Endothelial cell of umbilical vein (primary cell): ENCODE data around the gene PGR. TPM values are rescaled to one million over a fixed set of nuclear protein-coding genes. Genes with fewer than 3 reads are reported as not detected.

ENCODE experiments used
- BruUV-seq: library from RNA; stranded (reverse); fragments of 400-500 nt; replicated peaks from 2 replicates; lab custom pipeline; 2021; lab: Mats Ljungman, UMichigan
- CTCF ChIA-PET: fragments of 300-600, 350-600 bp; sonication (Branson Sonifier 250); formaldehyde crosslinking; loops from one replicate; lab custom pipeline; 2021; ENCODE audit warnings: antibody characterized with exemption, inconsistent platforms; lab: Charles Lee
- POLR2A ChIA-PET: fragments of 300-600, 350-600 bp; sonication (Branson Sonifier 250); formaldehyde crosslinking; loops from one replicate; lab custom pipeline; 2021; ENCODE audit warnings: antibody characterized with exemption, inconsistent platforms; lab: Charles Lee
- DNase-seq: peaks from one replicate; pipeline ENCODE4 v3.0.0-alpha.2; 2011; ENCODE audit warnings: low read depth, low spot score
- FAIRE-seq: peaks from 2 replicates; lab custom pipeline; 2011; peaks lifted over from hg19 to GRCh38; lab: Jason Lieb, UNC
- H2AFZ ChIP-seq: 2 replicates; pipeline ENCODE4 v1.6.0; 2012; ENCODE audit warnings: low read depth, low read length, control low read depth, inconsistent platforms
- H3K27ac ChIP-seq: 2 replicates; pipeline ENCODE4 v1.5.1; 2011; ENCODE audit warnings: low read depth, mild to moderate bottlenecking, control low read depth, low read length, moderate library complexity; ENCODE audit not compliant: insufficient read depth
- H3K27me3 ChIP-seq, 2 experiments: 2 replicates each; pipeline versions ENCODE4 v1.6.0 to v1.6.1; 2011; ENCODE audit warnings: low read length in 2 of 2, mixed read lengths in 1 of 2; ENCODE audit not compliant: control insufficient read depth in 2 of 2, insufficient read depth in 2 of 2
- H3K36me3 ChIP-seq, 2 experiments: 2 replicates in 1 of 2; 3 replicates in 1 of 2; pipeline ENCODE4 v1.5.1; 2011; ENCODE audit warnings: low read length in 2 of 2, mild to moderate bottlenecking in 1 of 2, moderate library complexity in 1 of 2; ENCODE audit not compliant: control insufficient read depth in 2 of 2, insufficient read depth in 2 of 2; ENCODE audit errors: extremely low read depth in 1 of 2
- H3K4me1 ChIP-seq: 3 replicates; pipeline ENCODE4 v1.5.1; 2011; ENCODE audit warnings: mild to moderate bottlenecking, low read length; ENCODE audit not compliant: control insufficient read depth, insufficient read depth; ENCODE audit errors: extremely low read depth
- H3K4me2 ChIP-seq: 2 replicates; pipeline ENCODE4 v1.6.1; 2011; ENCODE audit warnings: low read length, control low read depth, mixed read lengths; ENCODE audit not compliant: insufficient read depth
- H3K4me3 ChIP-seq, 3 experiments: fragments of 200-600 bp in 1 of 3; sonication (generic), shearing (Covaris generic) in 1 of 3; replicated peaks in 1 of 3; 2 replicates each; pipeline ENCODE4 v1.5.1; 2011 to 2016; ENCODE audit warnings: control low read depth in 3 of 3, low read length in 3 of 3, mild to moderate bottlenecking in 2 of 3, inconsistent platforms in 1 of 3, low read depth in 1 of 3, moderate library complexity in 1 of 3; ENCODE audit not compliant: insufficient read depth in 1 of 3
- H3K79me2 ChIP-seq: 2 replicates; pipeline ENCODE4 v1.6.0; 2012; ENCODE audit warnings: low read length, inconsistent platforms; ENCODE audit not compliant: control insufficient read depth, insufficient read depth
- H3K9ac ChIP-seq: replicated peaks from 2 replicates; pipeline ENCODE3; 2011; ENCODE audit warnings: low read length, control low read depth; ENCODE audit not compliant: insufficient read depth; ENCODE audit errors: extremely low read depth
- H3K9me1 ChIP-seq: replicated peaks from 3 replicates; pipeline ENCODE4 v1.6.0; 2011; ENCODE audit warnings: mild to moderate bottlenecking, low read length; ENCODE audit not compliant: control insufficient read depth, insufficient read depth; ENCODE audit errors: extremely low read depth
- H3K9me3 ChIP-seq: replicated peaks from 2 replicates; pipeline ENCODE4 v1.5.1; 2012; ENCODE audit warnings: low read length, inconsistent platforms; ENCODE audit not compliant: control insufficient read depth, insufficient read depth
- H4K20me1 ChIP-seq: replicated peaks from 2 replicates; pipeline ENCODE3; 2011; ENCODE audit warnings: mild to moderate bottlenecking, low read length; ENCODE audit not compliant: control insufficient read depth, insufficient read depth; ENCODE audit errors: extremely low read depth
- EZH2 ChIP-seq: IDR thresholded peaks from 2 replicates; pipeline ENCODE4 v1.6.1; 2012; ENCODE audit warnings: borderline replicate concordance, low read depth, mild to moderate bottlenecking, moderate library complexity, low read length, inconsistent platforms; ENCODE audit not compliant: severe bottlenecking
- FOS ChIP-seq: IDR thresholded peaks from 2 replicates; pipeline ENCODE4 v1.6.1; 2011; ENCODE audit warnings: mild to moderate bottlenecking, low read length, moderate library complexity, borderline replicate concordance; ENCODE audit not compliant: insufficient read depth
- GATA2 ChIP-seq: IDR thresholded peaks from 2 replicates; pipeline ENCODE4 v1.7.0; 2011; ENCODE audit warnings: low read depth, mild to moderate bottlenecking, moderate library complexity, mixed read lengths, low read length; ENCODE audit not compliant: insufficient read length, insufficient read depth
- JUN ChIP-seq: IDR thresholded peaks from 2 replicates; pipeline ENCODE4 v1.6.1; 2011; ENCODE audit warnings: borderline replicate concordance, low read depth; ENCODE audit not compliant: insufficient read length, insufficient read depth
- MYC ChIP-seq: IDR thresholded peaks from one replicate; pipeline ENCODE4 v1.6.1; 2011; ENCODE audit warnings: mild to moderate bottlenecking, low read depth, low read length
- POLR2A ChIP-seq: IDR thresholded peaks from 2 replicates; pipeline ENCODE4 v1.6.1; 2012; ENCODE audit warnings: low read depth, mild to moderate bottlenecking, control low read depth, low read length
- POLR2AphosphoS5 ChIP-seq: IDR thresholded peaks from 2 replicates; pipeline ENCODE4 v1.6.1; 2012; ENCODE audit warnings: low read depth, mild to moderate bottlenecking, control low read depth, low read length, moderate library complexity; ENCODE audit not compliant: insufficient read depth
- dilution Hi-C: fragments of 300-500 bp; cut with MboI; formaldehyde crosslinking; loops from one replicate; pipeline ENCODE4 v1.15.0; 2019; ENCODE audit warnings: low sequenced_read_pairs; ENCODE audit not compliant: extremely low pct_ligation_motif_present
- intact Hi-C: fragments of 100-400 bp; cut with micrococcal nuclease; formaldehyde crosslinking; loops from one replicate; pipeline ENCODE4 v1.10.0; 2022
- polyA plus RNA-seq, 4 experiments: library from polyadenylated mRNA; depleted of rRNA in 3 of 4; stranded (reverse) in 3 of 4; unstranded in 1 of 4; fragments of >200 nt; gene quantifications; 2 replicates each; pipeline versions ENCODE4 v1.2.1 to v1.2.3, GENCODE V29; 2011 to 2012; ENCODE audit warnings: missing spikeins in 1 of 4
- total RNA-seq: library from RNA; stranded (reverse); gene quantifications from 2 replicates; pipeline ENCODE4 v1.2.3, GENCODE V29; 2021
- TF ChIP-seq, protein P1 (sequence below), 2 donors: IDR thresholded peaks; 1 replicate in 1 of 2; 2 replicates in 1 of 2; pipeline ENCODE4 v1.5.1; 2011; ENCODE audit warnings: low read length in 2 of 2, mild to moderate bottlenecking in 2 of 2, moderate library complexity in 2 of 2, control low read depth in 1 of 2, inconsistent platforms in 1 of 2, low read depth in 1 of 2; ENCODE audit not compliant: insufficient read depth in 1 of 2; ENCODE audit errors: extremely low read depth in 1 of 2
- TF ChIP-seq, protein P2 (sequence below): IDR thresholded peaks from 2 replicates; pipeline ENCODE4 v1.6.1; 2011; ENCODE audit not compliant: insufficient read depth, insufficient read length

PGR gene
- total and polyA plus RNA-seq, 2 donors (not counting 3 experiments of a cell fraction or from before 2014, with no cell fraction given) = not detected

DNA sequence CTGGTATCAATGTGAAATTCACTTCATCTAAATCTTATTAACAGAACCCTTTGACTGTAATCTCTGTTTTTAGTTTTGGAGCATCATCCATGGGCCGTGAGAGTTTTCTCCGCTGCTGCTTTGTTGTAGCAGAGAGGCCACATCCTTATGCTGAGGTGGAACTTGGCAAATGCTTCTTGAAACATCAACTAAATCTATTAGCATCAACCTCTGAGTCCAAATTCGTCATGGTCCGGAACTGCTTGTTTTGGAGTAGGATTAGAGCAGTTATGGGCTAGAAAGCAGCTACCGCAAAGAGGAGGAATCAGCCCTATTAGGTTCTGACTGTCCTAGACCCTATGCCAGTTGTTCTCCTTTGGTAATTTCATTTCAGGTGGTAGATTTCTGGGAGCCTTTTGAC, 117.7 kb downstream of the PGR start:
- no peaks in the 10 kb centered on the region for H3K27me3 ChIP-seq
- no peak overlapping the region for H3K4me2 ChIP-seq
- H3K79me2 ChIP-seq = no peaks in the 10 kb centered on the region
- dilution Hi-C loops = no loop called here
- no TSS peak for BruUV-seq
- H3K36me3 ChIP-seq = no peaks in the 10 kb centered on the region
- no peaks in the 10 kb centered on the region for H3K4me1 ChIP-seq
- H3K27ac ChIP-seq = no peak overlapping the region
- intact Hi-C loops = no loop called here
- no peak overlapping the region for H3K4me3 ChIP-seq
- H3K9me3 ChIP-seq = no peaks in the 10 kb centered on the region
- CTCF ChIA-PET = no interaction called here
- no peaks in the 10 kb centered on the region for H3K9me1 ChIP-seq
- TF ChIP-seq POLR2A (no peak), POLR2AphosphoS5 (no peak), FOS (no peak), MYC (no peak), EZH2 (no peak)
- TF ChIP-seq, protein P1, sequence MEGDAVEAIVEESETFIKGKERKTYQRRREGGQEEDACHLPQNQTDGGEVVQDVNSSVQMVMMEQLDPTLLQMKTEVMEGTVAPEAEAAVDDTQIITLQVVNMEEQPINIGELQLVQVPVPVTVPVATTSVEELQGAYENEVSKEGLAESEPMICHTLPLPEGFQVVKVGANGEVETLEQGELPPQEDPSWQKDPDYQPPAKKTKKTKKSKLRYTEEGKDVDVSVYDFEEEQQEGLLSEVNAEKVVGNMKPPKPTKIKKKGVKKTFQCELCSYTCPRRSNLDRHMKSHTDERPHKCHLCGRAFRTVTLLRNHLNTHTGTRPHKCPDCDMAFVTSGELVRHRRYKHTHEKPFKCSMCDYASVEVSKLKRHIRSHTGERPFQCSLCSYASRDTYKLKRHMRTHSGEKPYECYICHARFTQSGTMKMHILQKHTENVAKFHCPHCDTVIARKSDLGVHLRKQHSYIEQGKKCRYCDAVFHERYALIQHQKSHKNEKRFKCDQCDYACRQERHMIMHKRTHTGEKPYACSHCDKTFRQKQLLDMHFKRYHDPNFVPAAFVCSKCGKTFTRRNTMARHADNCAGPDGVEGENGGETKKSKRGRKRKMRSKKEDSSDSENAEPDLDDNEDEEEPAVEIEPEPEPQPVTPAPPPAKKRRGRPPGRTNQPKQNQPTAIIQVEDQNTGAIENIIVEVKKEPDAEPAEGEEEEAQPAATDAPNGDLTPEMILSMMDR (IDR thresholded peaks at IDR 0.05; ENCODE audit: extremely low read depth in 1 of 2, insufficient read depth in 1 of 2, low read depth in 1 of 2, low read length in 2 of 2) = no peak
- DNase-seq (no peak), FAIRE-seq (no peak)
- H2AFZ ChIP-seq = no peak overlapping the region
- no peak overlapping the region for H3K9ac ChIP-seq
- POLR2A ChIA-PET = no interaction called here
- no peaks in the 10 kb centered on the region for H4K20me1 ChIP-seq

DNA sequence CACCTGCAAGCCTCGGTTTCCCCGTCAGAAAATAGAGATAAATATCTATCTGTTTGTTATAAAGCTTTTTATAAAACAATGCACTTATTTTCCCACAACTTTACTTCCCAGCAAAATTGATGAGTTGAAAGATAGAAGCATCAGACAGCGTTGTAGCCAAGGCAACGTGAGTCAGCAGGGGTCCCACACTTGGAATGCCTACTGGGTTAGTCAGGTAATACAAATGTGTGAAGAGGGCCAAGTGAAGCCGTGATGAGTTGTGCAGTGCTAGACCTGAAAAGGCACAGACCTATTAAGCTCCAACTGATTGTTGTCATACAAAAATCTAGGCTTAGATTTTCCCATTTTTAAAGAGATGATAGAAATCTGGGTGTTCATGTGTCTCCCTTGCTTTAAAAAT, 118.7 kb downstream of the PGR start:
- no peak overlapping the region for H3K9ac ChIP-seq
- no peak overlapping the region for H3K4me2 ChIP-seq
- H3K4me1 ChIP-seq = no peaks in the 10 kb centered on the region
- ChIA-PET POLR2A (no interaction called here), CTCF (interaction anchor here (1.0 kb wide), 1 partner anchor 8 kb away, joined by 3 read pairs; no protein-coding TSS in a partner anchor)
- FAIRE-seq (no peak), DNase-seq (no peak)
- H3K9me3 ChIP-seq = no peaks in the 10 kb centered on the region
- no peaks in the 10 kb centered on the region for H3K36me3 ChIP-seq
- intact Hi-C loops = no loop called here
- H3K27ac ChIP-seq = no peak overlapping the region
- dilution Hi-C loops = no loop called here
- H3K9me1 ChIP-seq = no peaks in the 10 kb centered on the region
- no peak overlapping the region for H3K4me3 ChIP-seq
- no peak overlapping the region for H2AFZ ChIP-seq
- no peaks in the 10 kb centered on the region for H3K27me3 ChIP-seq
- no peaks in the 10 kb centered on the region for H3K79me2 ChIP-seq
- no peaks in the 10 kb centered on the region for H4K20me1 ChIP-seq
- no TSS peak for BruUV-seq
- TF ChIP-seq POLR2AphosphoS5 = no peak
- TF ChIP-seq FOS = no peak
- TF ChIP-seq GATA2 = no peak
- TF ChIP-seq MYC = no peak
- TF ChIP-seq, protein P2, sequence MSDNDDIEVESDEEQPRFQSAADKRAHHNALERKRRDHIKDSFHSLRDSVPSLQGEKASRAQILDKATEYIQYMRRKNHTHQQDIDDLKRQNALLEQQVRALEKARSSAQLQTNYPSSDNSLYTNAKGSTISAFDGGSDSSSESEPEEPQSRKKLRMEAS = no peak
- no peak for TF ChIP-seq POLR2A
- TF ChIP-seq, protein P1 (IDR thresholded peaks at IDR 0.05; ENCODE audit: extremely low read depth in 1 of 2, insufficient read depth in 1 of 2, low read depth in 1 of 2, low read length in 2 of 2) = no peak
- no peak for TF ChIP-seq EZH2
- no peak for TF ChIP-seq JUN
